ENCODE measurements around the gene GGTLC1. TPM values are rescaled to one million over a fixed set of nuclear protein-coding genes. Genes with fewer than 3 reads are reported as not detected.

Gene GGTLC1
- total RNA-seq, 2 donors from 2014 or later, result not detected

DNA sequence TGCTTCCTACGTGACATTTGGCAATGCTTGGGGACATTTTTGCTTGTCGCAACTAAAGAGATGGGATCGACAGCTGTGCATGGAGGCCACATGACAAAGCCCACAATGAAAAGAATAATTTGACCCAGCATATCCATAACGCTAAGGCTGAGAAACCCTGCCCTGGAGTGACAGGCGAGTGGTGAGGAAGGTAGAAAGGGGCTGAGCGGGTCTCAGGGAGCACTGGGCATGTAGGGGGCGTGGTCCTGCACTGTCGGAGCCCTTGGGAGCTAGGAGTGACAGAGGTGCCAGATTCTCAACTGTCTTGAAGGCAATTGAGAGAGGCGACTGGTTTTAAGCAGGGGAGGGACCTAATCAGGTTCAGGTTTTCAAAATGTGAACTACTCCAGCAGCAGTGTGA lies 13.6 kb downstream of the GGTLC1 start:
- no peak for DNase-seq (ENCODE audit: low spot score)
- Histone ChIP-seq H3K27ac (no peak overlapping the region), H3K36me3 (no peaks in the 10 kb centered on the region), H3K4me1 (no peaks in the 10 kb centered on the region), H3K27me3 (no peaks in the 10 kb centered on the region), H3K9me3 (no peaks in the 10 kb centered on the region), H3K4me3 (no peak overlapping the region)
- TF ChIP-seq, protein P1, sequence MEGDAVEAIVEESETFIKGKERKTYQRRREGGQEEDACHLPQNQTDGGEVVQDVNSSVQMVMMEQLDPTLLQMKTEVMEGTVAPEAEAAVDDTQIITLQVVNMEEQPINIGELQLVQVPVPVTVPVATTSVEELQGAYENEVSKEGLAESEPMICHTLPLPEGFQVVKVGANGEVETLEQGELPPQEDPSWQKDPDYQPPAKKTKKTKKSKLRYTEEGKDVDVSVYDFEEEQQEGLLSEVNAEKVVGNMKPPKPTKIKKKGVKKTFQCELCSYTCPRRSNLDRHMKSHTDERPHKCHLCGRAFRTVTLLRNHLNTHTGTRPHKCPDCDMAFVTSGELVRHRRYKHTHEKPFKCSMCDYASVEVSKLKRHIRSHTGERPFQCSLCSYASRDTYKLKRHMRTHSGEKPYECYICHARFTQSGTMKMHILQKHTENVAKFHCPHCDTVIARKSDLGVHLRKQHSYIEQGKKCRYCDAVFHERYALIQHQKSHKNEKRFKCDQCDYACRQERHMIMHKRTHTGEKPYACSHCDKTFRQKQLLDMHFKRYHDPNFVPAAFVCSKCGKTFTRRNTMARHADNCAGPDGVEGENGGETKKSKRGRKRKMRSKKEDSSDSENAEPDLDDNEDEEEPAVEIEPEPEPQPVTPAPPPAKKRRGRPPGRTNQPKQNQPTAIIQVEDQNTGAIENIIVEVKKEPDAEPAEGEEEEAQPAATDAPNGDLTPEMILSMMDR (IDR thresholded peaks at IDR 0.05), result no peak

DNA sequence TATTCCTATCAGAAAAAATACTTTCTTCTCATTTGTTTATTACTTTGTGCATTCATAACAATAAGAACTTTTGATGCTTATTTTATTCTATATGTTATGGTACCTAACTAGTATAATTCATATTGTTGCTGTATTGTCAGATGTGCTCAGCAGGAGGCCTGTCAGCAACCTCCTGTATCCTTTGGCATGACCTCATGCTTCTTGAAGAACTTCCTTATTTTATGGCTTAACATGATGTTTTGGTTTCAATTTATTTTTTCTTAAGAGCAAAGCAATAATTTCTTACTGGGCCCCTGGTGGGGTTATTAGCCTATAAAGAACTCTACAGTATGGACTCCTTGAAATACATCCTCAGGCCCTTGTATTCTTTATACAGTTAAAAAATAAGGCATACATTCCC lies 17.3 kb downstream of the GGTLC1 start:
- DNase-seq (ENCODE audit: low spot score), result no peak
- TF ChIP-seq, protein P1 (IDR thresholded peaks at IDR 0.05), result no peak
- Histone ChIP-seq H3K27ac (no peak overlapping the region), H3K36me3 (no peaks in the 10 kb centered on the region), H3K4me1 (peaks cover 0 to 21% of the 10 kb centered on the region in 2 donors), H3K9me3 (no peaks in the 10 kb centered on the region), H3K27me3 (no peaks in the 10 kb centered on the region), H3K4me3 (no peak overlapping the region)

DNA sequence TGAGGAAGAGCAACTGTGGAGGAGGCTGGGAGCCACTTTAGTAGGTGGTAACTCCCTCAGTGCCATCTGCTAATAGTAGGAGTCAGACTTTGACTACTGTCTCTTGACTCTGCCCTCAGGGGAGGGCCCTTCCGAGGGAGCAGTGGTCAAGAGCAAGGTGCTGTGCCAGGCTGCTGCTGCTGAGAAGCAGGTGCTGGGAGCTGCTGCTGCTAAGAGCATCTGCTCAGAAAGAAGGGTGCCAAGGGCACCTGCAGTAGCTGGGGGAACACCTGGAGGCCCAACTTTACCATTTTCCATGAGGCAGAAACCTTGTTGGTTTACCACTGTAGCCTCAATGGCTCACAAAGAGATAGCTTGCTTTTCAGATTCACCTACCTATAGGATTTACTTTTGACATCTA lies 18.5 kb downstream of the GGTLC1 start:
- H3K4me1 ChIP-seq, result peaks cover 0 to 25% of the 10 kb centered on the region in 2 donors
- H3K9me3 ChIP-seq, result no peaks in the 10 kb centered on the region
- TF ChIP-seq, protein P1 (IDR thresholded peaks at IDR 0.05), result no peak
- H3K27ac ChIP-seq, result no peak overlapping the region
- DNase-seq (ENCODE audit: low spot score), result no peak
- no peak overlapping the region for H3K4me3 ChIP-seq
- H3K27me3 ChIP-seq, result no peaks in the 10 kb centered on the region
- H3K36me3 ChIP-seq, result no peaks in the 10 kb centered on the region

DNA sequence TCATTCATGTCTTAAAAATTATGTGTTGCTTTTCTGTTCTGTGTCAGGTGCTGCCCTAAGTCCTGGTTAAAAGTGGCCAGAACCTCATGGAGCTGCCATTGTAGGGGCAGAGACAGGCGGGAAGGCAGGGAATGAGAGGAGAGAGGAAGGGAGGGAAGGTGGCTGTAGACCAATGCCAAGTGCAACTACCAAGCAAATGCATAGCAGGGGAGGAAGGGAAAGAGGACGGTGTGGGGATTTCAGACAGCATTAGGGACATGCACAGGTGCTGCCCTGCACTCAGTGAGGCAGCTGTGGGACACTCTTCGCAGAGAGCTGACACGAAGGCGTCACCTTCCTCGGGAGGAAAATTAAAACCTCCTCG lies 21.0 kb downstream of the GGTLC1 start:
- TF ChIP-seq, protein P1 (IDR thresholded peaks at IDR 0.05), result no peak
- DNase-seq (ENCODE audit: low spot score), result no peak
- peak overlapping the region; percentile 47 to 68 for H3K27ac ChIP-seq

DNA sequence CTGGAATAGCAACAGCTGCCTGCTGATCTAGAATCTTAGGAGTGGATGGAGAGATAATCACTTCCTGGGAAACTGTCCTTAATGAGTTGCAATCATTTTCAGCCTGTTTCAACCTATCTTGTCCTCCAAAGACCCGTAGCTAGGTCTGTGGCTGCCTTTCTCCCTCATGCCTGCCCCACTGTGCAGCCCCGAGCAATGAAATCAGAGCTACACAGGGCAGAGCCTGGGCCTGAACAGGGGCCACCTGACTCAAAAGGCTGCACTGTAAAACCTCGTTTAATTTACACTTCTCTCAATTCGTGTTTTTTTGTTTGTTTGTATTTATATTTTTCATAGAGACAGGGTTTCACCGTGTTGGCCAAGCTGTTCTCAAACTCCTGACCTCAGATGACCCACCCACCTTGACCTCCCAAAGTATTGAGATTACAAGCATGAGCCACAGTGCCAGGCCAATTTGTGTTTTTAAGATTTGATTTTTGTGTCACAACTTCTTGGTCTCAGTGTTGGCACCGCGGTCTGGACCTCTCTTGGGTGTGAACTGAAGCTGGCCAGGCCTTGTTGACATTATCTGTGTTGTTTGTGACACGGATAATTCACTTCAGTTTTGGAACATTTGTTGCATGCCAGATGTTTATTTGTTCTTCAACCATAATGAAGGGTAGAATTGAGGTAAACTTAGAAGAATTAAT lies 21.5 kb downstream of the GGTLC1 start:
- Histone ChIP-seq H3K27ac (peak overlapping the region; percentile 47 to 68), H3K36me3 (no peaks in the 10 kb centered on the region), H3K4me3 (no peak overlapping the region), H3K4me1 (peaks cover 0 to 25% of the 10 kb centered on the region in 2 donors), H3K9me3 (no peaks in the 10 kb centered on the region), H3K27me3 (no peaks in the 10 kb centered on the region)
- no peak for DNase-seq (ENCODE audit: low spot score)
- TF ChIP-seq, protein P1 (IDR thresholded peaks at IDR 0.05), result no peak

More for the DNA sequence above, 21.0 kb downstream of the GGTLC1 start:
- no peaks in the 10 kb centered on the region for H3K9me3 ChIP-seq
- no peak overlapping the region for H3K4me3 ChIP-seq
- no peaks in the 10 kb centered on the region for H3K36me3 ChIP-seq
- no peaks in the 10 kb centered on the region for H3K27me3 ChIP-seq
- peaks cover 0 to 25% of the 10 kb centered on the region in 2 donors for H3K4me1 ChIP-seq

DNA sequence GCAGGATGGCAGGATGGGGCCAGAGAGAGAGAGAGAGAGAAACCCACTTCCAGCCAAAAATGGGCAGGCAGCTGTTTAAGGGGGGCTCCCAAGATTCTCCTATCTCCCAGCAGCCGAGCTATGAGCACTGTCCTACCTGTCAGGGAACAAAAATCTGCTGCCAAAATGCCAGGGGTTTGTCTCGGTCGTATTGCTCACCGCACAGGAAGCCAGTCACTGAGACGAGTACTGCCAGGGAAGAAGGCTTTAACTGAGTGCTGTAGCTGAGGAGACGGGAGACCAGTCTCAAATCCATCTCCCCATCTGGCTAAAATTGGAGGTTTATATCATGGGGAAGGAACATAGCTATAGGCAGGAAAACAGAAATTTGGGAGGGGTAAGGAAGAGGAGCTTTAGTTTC lies 22.3 kb downstream of the GGTLC1 start:
- TF ChIP-seq, protein P1 (IDR thresholded peaks at IDR 0.05), result no peak
- Histone ChIP-seq H3K4me1 (peaks cover 0 to 25% of the 10 kb centered on the region in 2 donors), H3K36me3 (no peaks in the 10 kb centered on the region), H3K4me3 (no peak overlapping the region), H3K9me3 (no peaks in the 10 kb centered on the region), H3K27me3 (no peaks in the 10 kb centered on the region), H3K27ac (peak overlapping the region; percentile 47 to 68)
- no peak for DNase-seq (ENCODE audit: low spot score)
